Activated gamma-delta T cell treated with anti-CD3 and anti-CD28 coated beads, Interleukin-2, amount 50 U/mL, for 16 hours (primary cell): ENCODE measurements around the gene PAM16.

Experiments
- DNase-seq: peaks from one replicate; pipeline ENCODE4 v3.0.0-alpha.2; 2020; ENCODE audit warnings: low read depth

PAM16 gene

DNA sequence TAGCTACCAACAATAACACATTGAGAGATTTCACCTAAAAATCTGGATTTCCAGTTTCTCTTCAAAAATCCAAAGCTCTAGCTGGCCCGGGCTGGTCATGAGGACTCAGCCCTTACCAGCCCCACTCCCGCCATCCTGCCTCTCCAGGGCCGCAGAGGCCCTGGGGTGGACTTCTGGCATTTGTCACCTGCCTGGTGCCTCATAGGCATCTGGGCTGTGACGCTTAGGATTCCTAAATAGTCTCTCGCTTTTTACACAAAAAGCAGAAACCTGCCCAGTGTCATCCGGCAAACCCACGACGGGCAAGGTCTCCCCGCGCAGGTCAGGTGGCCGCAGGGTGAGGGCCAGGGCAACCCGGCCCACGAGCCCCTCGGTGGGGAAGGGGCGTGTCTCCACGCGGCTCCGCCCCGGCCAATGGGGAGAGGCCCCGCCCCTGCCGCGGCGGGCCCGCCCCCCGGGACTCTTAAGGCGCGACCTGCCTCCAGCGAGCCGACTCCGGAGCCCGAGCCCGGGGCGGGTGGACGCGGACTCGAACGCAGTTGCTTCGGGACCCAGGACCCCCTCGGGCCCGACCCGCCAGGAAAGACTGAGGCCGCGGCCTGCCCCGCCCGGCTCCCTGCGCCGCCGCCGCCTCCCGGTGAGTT is 20.4 kb upstream of the PAM16 start, which contains the start of gene VASN:
Gene VASN, plus strand, starts transcription at position 492 of the 644 bp plus-strand sequence. CDS start 9,030 bp downstream, outside the sequence.
- peak; percentile 57 for DNase-seq

- DNase-seq, result no peak
These were observed 19.6 kb upstream of the PAM16 start for GRCh38 chr16:4370570-4371356.

- DNase-seq, result no peak
These were observed 19.0 kb upstream of the PAM16 start for GRCh38 chr16:4370151-4370550.

DNA sequence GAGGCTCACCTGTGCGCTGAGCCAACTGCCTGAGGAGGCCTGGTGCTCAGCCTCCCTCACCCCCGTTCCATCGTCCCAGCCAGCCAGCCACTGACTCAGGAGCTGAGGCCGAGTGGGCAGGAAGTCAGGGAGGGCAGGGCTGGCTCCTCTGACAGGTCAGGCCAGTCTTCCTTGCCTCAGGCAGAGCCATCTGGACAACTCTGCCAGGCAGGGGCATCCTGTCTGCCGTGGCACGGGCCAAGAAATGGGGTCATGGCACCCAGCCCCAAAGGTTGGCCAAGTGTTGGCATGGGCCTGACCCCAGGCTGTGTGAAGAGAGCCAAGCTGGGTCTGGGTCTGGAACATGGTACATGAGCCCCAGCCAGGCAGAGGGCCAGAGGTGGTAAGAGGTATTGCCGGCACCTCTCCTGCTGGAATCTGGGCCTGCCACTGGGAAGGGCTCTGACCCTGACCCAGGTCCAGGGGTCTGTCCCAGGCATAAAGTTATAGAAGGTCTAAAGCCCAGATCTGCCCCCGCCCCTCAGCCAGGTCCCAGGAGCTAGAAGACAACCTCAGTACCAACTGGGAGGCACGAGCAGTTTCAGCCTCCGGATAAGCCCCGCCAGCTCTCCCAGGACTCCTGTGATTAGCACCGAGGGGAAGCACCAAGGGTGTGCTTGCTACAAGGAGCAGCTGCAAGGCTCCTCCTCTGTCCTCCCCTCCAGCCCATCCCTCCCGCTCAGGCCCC is 18.0 kb upstream of the PAM16 start:
- DNase-seq, result no peak

- DNase-seq, result no peak
These were observed 16.3 kb upstream of the PAM16 start for GRCh38 chr16:4367393-4367856.

DNA sequence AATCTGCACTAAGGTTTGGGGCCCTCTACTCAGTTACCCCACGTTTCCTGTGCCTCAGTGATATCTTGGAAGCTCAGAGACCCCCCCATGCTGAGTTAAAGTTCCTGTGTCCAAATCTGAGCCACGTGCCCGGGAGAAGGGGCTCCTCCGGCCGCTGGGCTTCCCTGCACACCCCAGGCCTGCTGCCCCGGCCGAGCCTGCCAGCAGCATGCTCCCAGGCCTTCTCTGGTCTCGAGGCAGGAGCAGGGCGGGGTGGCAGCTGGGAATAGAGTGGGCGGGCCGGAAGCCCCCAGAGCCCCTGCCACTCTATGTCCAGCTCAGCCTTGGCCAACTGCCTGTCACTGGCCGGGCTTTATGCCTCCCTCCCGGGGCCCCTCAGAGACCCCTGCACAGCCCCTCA is 14.9 kb upstream of the PAM16 start:
- DNase-seq, result no peak

GRCh38 chr16:4365615-4366014 is 14.5 kb upstream of the PAM16 start:
- no peak for DNase-seq

DNA sequence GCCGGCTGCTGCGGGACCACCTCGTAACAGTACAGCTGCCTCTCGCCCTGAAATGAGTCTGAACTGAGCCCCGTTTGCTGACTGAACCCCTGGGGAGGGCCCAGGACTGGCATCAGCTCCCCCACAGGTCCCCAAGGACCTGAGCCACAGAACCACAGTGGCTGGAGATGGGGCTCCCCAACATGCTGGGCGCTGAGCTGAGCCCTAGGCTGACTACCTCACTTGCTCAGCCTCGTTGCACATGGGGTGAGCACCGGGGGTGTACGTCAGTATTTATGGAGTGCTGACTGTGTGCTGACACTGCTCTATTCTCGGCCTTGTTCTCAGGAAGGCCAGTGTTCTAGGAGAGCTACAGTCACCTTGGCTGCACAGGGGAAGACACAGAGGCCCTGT is 13.9 kb upstream of the PAM16 start:
- DNase-seq, result no peak

DNA sequence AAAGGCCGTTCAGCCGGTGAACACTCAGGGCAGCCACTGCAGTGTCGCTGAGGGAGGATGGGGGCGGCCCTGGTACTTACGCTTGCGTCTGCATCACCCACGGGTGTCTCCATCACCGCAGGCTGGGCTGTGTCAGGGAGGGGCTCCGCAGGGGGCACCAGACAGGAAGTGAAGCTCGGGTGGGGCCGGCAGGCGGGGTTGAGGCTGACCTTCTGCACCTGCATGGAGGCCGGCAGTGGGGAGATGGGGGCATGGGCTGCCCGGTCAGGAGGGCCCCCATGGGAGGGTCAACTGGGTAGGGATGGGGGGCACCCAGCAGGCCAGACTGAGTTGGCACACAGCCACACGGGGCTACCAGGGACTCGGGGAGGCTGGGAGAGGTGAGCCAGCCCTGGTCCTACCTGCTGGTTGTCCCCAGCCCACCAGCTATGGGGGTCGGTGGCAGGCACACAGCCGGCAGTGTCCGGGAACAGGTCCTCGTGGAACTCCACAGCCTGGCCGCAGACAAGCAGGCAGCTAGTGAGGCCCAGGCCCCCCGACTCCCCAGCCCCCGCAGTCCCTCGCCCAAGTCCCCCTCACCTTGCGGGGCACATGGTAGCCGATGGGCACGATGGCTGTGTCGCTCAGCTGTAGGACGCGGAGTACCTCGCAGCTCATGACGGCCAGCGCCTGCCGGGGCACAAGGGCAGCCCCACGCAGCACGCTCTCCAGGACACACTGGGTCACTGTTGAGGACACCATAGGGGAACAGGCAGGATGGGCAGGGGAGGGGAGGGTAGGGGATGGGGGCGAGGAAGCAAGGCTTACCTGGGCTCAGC is 13.3 kb upstream of the PAM16 start:
- no peak for DNase-seq

DNA sequence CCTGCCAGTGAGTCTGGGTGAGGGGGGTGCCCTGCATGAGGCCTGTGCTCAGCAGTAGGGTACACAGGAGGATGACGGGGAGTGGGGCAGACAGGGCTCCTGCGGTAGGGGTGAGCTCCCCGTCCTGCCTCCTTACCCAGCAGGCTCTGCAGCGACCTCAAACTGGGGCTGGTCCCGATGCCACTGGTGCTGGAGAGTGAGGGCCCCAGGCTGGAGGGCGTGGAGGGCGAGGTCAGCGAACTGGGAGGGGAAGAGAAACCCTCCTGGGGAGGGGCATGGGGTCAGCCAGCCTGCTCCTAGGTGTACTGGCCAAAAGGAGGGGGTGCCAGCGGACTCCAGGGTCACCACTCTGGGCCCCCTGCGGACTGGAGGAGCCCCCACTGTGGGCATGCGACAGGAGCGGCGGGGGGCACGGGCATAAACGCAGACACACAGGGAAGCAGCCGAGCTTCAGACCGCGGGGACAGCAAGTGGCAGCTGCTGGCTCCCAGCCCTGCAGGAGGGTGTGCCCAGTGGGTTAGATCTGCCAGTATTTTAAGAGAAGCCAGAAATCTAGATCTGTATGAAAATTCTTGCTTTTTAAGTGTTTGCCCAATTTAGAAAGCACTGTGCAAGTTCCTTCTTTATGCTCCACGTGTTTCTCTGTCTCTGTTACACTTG is 11.5 kb upstream of the PAM16 start:
- DNase-seq, result no peak

GRCh38 chr16:4361944-4362311 is 10.8 kb upstream of the PAM16 start:
- no peak for DNase-seq

DNA sequence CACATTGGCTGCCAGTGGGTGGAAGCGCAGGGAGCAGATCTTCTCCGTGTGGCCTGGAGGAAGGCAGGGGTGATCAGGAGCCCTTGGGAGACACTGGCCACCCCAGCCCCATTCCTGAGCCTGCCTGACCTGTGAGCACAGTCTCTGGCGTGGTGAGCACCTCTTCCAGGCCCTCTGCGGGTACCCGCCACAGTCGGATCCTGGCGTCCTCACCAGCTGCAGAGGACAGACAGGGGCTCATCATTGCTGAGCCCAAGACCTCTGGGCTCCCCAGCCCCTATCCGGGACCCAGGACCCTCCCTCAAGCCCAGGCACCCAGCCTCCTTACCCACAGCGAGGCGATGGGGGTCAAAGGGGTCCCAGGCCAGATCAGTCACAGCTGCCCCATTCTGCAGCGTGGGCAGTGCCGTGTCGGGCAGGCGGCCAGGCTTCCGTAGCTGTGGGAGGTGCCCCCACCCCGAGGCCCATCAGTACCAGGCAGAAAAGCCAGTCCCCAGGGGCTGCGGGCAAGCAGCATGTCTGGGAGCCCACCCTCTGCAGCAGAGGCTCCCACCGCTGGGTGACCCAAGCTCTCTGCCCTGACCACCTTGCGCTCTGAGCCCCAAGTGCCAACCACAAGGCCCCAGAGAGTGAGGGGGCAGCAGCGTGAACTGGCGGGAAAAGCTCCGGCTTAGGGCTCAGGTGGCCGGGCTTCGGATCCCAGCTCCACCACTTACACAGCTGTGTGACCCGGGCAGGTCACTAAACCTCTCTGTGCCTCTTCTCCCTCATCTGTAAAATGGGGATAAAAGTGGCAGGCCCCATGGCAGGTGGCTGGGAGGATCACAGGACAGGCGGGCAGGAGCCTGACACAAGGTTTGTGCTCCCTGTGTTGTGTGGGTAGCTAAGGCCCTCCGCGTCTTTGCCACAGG is 10.2 kb upstream of the PAM16 start:
- no peak for DNase-seq

DNA sequence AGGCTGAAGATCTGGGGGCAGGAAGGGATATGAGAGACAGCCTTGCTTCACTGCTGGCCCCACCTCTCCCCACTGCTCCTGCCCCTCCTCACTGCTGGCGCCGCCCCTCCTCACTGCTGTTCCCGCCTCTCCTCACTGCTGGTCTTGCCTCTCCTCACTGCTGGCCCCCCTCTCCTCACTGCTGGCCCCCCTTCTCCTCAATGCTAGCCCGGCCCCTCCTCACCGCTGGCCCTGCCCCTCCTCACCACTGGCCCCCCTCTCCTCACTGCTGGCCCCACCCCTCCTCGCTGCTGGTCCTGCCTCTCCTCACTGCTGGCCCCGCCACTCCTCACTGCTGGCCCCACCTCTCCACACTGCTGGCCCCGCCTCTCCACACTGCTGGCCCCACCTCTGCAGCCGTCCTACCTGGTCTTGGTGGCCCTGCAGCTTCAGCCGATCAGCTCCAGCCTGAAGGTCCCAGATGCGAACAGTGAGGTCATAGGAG is 9.5 kb upstream of the PAM16 start:
- DNase-seq, result no peak

GRCh38 chr16:4359914-4360313 is 8.8 kb upstream of the PAM16 start:
- no peak for DNase-seq

DNA sequence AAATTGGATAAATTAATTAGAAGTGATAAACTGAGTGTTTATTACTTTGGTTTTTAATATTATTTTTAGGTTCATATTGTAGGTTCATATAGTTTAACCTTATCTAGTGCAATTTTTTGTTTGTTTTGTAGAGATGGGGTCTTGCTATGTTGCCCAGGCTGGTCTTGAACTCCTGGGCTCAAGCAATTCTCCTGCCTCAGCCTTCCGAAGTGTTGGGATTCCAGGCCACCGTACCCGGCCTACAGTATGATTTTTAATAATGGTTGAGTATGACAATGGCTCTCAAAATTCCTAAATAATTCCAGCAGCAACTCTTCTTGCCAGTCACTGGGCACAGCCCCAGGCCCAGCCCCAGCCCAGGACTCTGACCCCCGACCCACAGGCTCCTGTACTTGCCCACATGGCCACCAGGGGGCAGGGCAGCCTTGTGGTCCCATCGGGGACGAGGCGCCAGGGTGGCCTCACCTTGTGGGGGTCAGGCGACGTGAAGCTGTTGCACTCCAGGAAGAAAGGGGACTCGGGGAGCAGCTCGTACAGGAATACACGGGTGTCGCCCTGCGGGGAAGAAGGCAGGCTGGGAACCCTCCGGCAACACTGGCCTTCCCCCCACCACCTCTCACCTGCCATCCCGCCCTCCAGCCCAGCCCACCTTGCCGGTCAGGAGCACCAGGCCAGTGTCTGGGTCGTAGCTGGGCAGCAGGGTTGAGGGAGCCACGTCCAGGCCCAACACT is 7.9 kb upstream of the PAM16 start:
- peak; percentile 51 for DNase-seq

DNA sequence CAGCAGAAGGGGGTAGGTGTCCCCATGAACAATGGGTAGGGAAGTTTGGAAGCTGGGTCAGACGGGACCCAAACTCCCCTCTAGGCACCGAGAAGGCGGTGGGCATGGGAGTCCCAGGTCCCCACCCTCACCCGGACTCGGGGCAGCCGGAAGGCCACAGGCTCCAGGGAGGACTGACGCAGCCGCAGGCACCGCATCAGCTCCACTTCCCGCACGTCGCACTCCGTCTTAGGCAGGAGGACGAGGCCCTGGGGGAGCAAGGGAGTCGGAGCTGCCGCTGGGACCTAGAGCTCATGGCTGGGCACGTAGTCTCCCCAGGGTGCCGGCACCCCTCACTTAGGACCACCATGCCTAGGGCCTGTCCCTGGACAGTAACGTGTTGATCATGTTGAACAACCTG is 7.1 kb upstream of the PAM16 start:
- DNase-seq, result no peak

- no peak for DNase-seq
These were observed 5.7 kb upstream of the PAM16 start for GRCh38 chr16:4356820-4357219.

DNA sequence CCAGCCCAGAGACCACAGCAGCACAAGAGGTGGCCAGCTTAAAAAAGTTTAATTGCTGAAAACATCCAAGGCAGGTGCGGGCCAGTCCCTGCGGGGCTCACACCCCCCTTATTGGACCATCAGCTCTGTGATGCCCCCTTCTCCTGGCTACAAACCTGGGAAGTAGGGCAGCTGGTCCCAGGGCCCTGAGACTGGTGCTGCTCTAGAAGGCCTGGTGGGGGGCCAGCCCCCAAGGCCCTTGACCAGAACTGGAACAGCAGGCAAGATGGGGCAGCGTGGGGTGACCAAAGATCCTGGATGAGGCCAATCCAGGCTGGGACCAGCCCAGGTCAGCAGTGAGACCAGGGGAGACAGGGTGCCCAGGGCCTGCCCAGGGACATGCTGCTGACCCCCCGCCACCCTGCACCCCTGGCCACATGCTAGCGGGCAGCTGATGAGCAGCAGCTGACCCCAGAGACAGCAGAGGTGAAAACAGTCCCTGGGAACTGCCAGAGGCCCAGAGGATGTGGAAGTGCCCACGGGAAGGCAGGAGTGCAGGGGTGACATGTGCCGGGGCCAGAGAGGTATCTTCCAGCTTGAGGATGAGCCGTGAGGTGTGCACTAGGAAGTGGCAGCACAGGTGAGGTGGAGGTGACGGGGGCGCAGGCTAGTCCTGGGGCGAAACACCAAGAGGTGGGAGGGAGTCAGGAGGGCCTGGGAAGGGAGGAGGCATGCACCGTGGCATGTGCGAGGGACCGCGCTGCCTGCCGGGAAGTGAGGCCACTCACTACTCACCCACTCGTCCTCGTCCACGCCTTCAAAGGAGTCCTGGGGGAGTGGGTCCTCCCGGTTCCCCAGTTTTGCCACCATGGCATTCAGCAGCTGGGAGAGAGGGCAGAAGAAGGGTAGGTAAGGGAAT is 3.6 kb upstream of the PAM16 start:
- DNase-seq, result no peak

- DNase-seq, result no peak
These were observed 2.6 kb upstream of the PAM16 start for GRCh38 chr16:4353675-4354074.
